OCI-LY1 (cell line): ENCODE data around the gene DHPS.

Experiments
- EZH2 ChIP-seq: fragments of 200-600 bp; sonication (generic), shearing (Covaris generic); IDR thresholded peaks from 2 replicates; pipeline ENCODE4 v1.8.0; 2017; ENCODE audit warnings: borderline replicate concordance, mixed run types, mild to moderate bottlenecking, antibody characterized with exemption, low read length, moderate library complexity, mixed read lengths
- TF ChIP-seq, protein P1 (sequence below): fragments of 200-600 bp; sonication (generic), shearing (Covaris generic); IDR thresholded peaks from 2 replicates; pipeline ENCODE4 v1.5.1; 2017; ENCODE audit warnings: mild to moderate bottlenecking, antibody characterized with exemption, low read length, moderate library complexity, mixed read lengths

DNA sequence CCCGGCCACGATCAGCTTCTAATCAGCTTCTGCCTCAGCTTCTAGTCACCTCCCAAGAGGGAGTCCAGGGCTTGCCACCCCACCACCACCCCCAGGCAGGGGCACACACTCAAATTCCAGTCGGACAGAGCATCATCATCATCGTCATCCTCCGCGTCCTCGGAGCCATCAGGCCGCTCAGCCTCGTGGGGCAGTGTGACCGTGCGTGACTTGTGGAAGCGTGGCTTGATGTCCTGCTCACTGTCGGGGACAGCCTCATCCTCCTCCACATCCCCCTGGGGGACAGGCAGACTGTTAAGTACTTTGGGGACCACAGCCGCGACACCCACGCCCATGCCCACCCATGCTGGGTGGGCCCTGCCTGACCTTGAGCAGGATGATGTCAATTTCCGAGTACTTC lies 29.5 kb upstream of the DHPS start:
- TF ChIP-seq, protein P1, sequence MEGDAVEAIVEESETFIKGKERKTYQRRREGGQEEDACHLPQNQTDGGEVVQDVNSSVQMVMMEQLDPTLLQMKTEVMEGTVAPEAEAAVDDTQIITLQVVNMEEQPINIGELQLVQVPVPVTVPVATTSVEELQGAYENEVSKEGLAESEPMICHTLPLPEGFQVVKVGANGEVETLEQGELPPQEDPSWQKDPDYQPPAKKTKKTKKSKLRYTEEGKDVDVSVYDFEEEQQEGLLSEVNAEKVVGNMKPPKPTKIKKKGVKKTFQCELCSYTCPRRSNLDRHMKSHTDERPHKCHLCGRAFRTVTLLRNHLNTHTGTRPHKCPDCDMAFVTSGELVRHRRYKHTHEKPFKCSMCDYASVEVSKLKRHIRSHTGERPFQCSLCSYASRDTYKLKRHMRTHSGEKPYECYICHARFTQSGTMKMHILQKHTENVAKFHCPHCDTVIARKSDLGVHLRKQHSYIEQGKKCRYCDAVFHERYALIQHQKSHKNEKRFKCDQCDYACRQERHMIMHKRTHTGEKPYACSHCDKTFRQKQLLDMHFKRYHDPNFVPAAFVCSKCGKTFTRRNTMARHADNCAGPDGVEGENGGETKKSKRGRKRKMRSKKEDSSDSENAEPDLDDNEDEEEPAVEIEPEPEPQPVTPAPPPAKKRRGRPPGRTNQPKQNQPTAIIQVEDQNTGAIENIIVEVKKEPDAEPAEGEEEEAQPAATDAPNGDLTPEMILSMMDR: no peak
- TF ChIP-seq EZH2: no peak
